Stimulated activated CD8-positive, alpha-beta memory T cell treated with anti-CD3 and anti-CD28 coated beads, Interleukin-7, amount 100 ng/mL, for 1 hour (primary cell): ENCODE results near the gene CIB1.

Experiments
- DNase-seq, 2 donors: peaks; one replicate each; pipeline ENCODE4 v3.0.0-alpha.2; 2020; ENCODE audit warnings: low read depth in 2 of 2

Gene CIB1

GRCh38 chr15:90214553-90215196 is 19.1 kb downstream of the CIB1 start:
- DNase-seq = no peak

GRCh38 chr15:90213818-90214204 is 19.9 kb downstream of the CIB1 start:
- no peak for DNase-seq

GRCh38 chr15:90213122-90213817 is 20.5 kb downstream of the CIB1 start:
- no peak for DNase-seq

- no peak for DNase-seq
Observed at GRCh38 chr15:90212221-90213098, 21.3 kb downstream of the CIB1 start.

DNA sequence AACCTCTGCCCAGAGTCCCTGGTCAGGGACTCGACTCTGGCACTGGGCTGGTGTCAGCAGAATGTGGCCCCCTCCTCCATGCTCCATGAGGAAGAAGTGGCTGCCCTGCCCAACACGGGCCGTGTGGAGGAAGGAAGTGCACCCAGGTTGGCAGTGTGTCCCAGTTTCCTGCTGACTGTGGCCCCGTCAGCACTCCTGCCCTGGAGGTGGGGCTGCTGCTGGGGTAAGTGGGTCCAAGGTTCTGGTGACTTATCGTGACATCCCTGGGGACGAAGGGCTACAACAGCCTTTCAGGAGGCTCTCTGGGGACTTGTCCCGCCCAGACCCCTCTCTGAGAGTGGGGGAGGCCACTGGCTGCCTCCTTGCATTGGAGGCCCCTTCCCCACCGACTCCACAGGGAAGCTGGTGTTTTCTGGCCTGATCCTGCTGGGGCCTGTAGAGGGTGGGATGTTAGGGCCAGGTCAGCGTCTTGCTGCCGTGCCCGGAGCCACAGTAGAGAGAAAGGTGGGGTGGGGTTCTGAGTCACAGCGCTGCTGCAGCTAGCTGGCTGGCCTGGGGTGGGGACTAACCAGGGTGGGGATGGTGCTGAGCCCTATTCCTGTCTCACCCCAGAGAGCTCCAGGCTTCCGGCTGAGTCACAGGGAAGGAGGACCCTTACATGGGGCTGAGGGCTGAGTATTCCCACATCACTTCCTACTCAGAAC is 22.1 kb downstream of the CIB1 start:
- no peak for DNase-seq

DNA sequence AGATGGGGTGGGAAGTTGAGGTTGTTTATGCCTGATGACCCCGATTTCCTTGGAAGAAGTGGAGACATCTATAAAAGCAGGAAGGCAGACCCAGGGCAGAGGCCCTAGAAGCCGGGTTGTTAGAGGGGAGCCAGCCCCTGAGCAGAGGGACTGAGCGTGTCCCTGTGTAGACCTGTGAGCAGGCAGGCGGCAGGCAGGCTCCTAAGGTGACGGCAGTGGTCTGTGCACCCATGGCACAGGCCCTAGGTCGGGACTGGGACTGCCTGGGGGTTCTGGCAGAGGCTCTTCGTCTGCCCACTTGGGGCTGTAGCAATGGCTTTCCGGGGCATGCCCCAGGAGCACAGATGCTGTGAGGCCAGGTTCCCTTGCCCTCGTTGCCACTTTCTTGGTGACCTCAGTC is 22.7 kb downstream of the CIB1 start:
- DNase-seq = no peak

DNA sequence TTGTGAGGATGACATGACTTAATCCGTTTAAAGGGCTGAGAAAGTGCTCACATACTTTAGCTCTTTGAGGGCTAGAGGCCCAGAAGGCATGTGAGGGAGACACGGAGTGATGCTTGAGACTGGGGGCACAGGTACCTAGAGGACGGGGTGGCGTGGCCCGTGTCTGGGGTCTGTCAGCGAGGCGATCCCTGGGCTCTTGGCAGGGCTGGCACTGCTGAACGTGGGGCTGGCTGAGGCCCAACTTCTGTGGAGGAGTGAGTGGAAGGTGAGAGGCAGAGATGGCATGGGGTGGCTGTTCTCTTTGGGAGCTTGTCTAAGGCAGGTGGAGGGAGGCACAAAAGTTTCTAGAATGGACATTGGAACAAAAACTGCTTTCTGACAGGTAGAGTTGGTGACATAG is 23.1 kb downstream of the CIB1 start:
- DNase-seq = no peak

- no peak for DNase-seq
Observed at GRCh38 chr15:90209591-90209990, 24.1 kb downstream of the CIB1 start.

- DNase-seq = no peak
Observed at GRCh38 chr15:90208356-90208755, 25.4 kb downstream of the CIB1 start.

GRCh38 chr15:90207252-90207651 is 26.5 kb downstream of the CIB1 start:
- DNase-seq = no peak

- no peak for DNase-seq
Observed at GRCh38 chr15:90205886-90206285, 27.9 kb downstream of the CIB1 start.

- no peak for DNase-seq
Observed at GRCh38 chr15:90205050-90205848, 28.5 kb downstream of the CIB1 start.

GRCh38 chr15:90203922-90204321 is 29.8 kb downstream of the CIB1 start:
- DNase-seq = no peak

DNA sequence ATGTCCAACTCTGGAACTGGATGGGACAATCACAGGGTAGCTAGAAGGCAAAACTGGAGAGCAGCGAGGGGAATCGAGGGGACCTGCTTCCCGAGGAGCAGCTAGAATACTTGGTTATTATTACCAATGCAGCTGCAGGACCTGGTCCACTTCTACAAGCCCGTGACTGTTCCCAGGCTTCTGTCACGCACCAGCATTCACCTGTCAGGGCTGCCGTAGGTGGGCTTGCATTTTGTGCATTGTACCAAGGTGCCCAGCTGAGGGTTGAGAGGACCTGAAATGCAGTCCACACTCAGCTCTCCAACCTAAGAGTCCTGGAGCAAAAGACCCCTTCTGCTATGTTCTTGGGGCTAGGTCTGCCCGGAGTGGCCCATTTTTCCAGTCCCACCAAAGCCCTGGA is 30.3 kb downstream of the CIB1 start:
- no peak for DNase-seq

GRCh38 chr15:90202929-90203328 is 30.8 kb downstream of the CIB1 start:
- DNase-seq = no peak

DNA sequence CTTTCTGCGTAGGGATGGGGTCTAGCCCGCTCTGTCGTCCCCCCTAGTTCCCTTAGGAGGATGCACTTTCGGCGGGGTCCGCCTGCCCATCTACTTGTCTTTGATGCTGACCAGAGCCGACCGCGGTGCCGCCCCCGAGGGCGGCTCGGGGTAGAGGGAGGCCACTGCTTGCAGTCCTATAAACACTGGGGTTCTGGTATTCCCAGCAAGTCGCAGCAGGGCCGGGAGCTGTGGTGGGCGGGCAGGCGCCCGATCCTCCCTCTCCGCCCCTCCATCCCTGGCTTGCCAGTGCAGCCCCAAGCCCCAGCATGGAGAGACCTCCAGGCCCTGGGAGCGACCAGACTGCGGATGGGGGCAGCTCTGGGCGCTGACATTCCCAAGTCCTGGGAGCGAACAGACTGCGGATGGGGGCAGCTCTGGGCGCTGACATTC is 31.8 kb downstream of the CIB1 start:
- DNase-seq = no peak

- DNase-seq = peak in 1 of 2 donors; percentile 41
Observed at GRCh38 chr15:90201130-90201943, 32.4 kb downstream of the CIB1 start, which contains the start of gene SEMA4B. Gene SEMA4B, plus strand, starts transcription at chr15:90201330. Its CDS starts 249 bp downstream, at chr15:90201579.

GRCh38 chr15:90200534-90201129 is 33.1 kb downstream of the CIB1 start:
- DNase-seq = no peak

- no peak for DNase-seq
Observed at GRCh38 chr15:90194655-90195054, 39.1 kb downstream of the CIB1 start.
